Activated CD4-positive, alpha-beta T cell treated with anti-CD3 and anti-CD28 coated beads, Interleukin-2, amount 10 ng/mL, durations not matched to agents 24 days and 14 days (primary cell): ENCODE results near the gene SLC8A1. TPM values are rescaled to one million over a fixed set of nuclear protein-coding genes. Genes with fewer than 3 reads are reported as not detected.

ENCODE experiments used
- DNase-seq: peaks from one replicate; pipeline ENCODE4 v3.0.0; 2022
- H3K27ac Mint-ChIP-seq: one replicate; pipeline ENCODE4 v1.8.0; 2022; ENCODE audit warnings: mild to moderate bottlenecking, mixed read lengths
- H3K27me3 Mint-ChIP-seq: one replicate; pipeline ENCODE4 v1.8.0; 2022; ENCODE audit warnings: mixed read lengths
- H3K36me3 Mint-ChIP-seq: one replicate; pipeline ENCODE4 v1.8.0; 2022; ENCODE audit warnings: low read depth, mild to moderate bottlenecking, mixed read lengths
- H3K4me1 Mint-ChIP-seq: one replicate; pipeline ENCODE4 v1.8.0; 2021; ENCODE audit warnings: mixed read lengths
- H3K4me3 Mint-ChIP-seq: one replicate; pipeline ENCODE4 v1.8.0; 2022; ENCODE audit warnings: mild to moderate bottlenecking, moderate library complexity, mixed read lengths
- H3K9me3 Mint-ChIP-seq: one replicate; pipeline ENCODE4 v1.8.0; 2021; ENCODE audit warnings: mixed read lengths
- intact Hi-C: fragments of 100-400 bp; cut with micrococcal nuclease; formaldehyde crosslinking; loops from one replicate; pipeline ENCODE4 v1.15.1; 2023
- total RNA-seq: library from RNA; stranded (reverse); gene quantifications from 2 replicates; pipeline ENCODE4 v1.2.3, GENCODE V29; 2022

The SLC8A1 gene
- total RNA-seq, 1 donor from 2014 or later = 5.0 TPM

- H3K27ac Mint-ChIP-seq = no peak overlapping the region
- no peaks in the 10 kb centered on the region for H3K36me3 Mint-ChIP-seq
- H3K9me3 Mint-ChIP-seq = no peaks in the 10 kb centered on the region
- no peak for DNase-seq
- H3K4me3 Mint-ChIP-seq = no peak overlapping the region
- H3K4me1 Mint-ChIP-seq = no peaks in the 10 kb centered on the region
- peaks cover 2% of the 10 kb centered on the region for H3K27me3 Mint-ChIP-seq
- intact Hi-C loops = no loop called here
Measured at GRCh38 chr2:40281021-40281940, 170.6 kb downstream of the SLC8A1 start.

- Mint-ChIP-seq H3K27me3 (peaks cover 2% of the 10 kb centered on the region), H3K4me3 (no peak overlapping the region), H3K4me1 (no peaks in the 10 kb centered on the region), H3K36me3 (no peaks in the 10 kb centered on the region), H3K9me3 (no peaks in the 10 kb centered on the region), H3K27ac (no peak overlapping the region)
- no peak for DNase-seq
- intact Hi-C loops = no loop called here
Measured at GRCh38 chr2:40279482-40279881, 172.4 kb downstream of the SLC8A1 start.

- Mint-ChIP-seq H3K4me3 (no peak overlapping the region), H3K9me3 (no peaks in the 10 kb centered on the region), H3K4me1 (no peaks in the 10 kb centered on the region), H3K27me3 (peaks cover 2% of the 10 kb centered on the region), H3K27ac (no peak overlapping the region), H3K36me3 (no peaks in the 10 kb centered on the region)
- intact Hi-C loops = no loop called here
- no peak for DNase-seq
Measured at GRCh38 chr2:40279001-40279400, 172.9 kb downstream of the SLC8A1 start.

- H3K36me3 Mint-ChIP-seq = no peaks in the 10 kb centered on the region
- intact Hi-C loops = no loop called here
- H3K4me3 Mint-ChIP-seq = no peak overlapping the region
Measured at GRCh38 chr2:40276076-40276475, 175.8 kb downstream of the SLC8A1 start.

GRCh38 chr2:40274270-40274669 is 177.6 kb downstream of the SLC8A1 start:
- no peak for DNase-seq
- H3K4me1 Mint-ChIP-seq = no peaks in the 10 kb centered on the region
- H3K4me3 Mint-ChIP-seq = no peak overlapping the region
- H3K9me3 Mint-ChIP-seq = no peaks in the 10 kb centered on the region
- no peak overlapping the region for H3K27ac Mint-ChIP-seq
- H3K36me3 Mint-ChIP-seq = no peaks in the 10 kb centered on the region
- no peaks in the 10 kb centered on the region for H3K27me3 Mint-ChIP-seq
- intact Hi-C loops = no loop called here

More at GRCh38 chr2:40276076-40276475, 175.8 kb downstream of the SLC8A1 start:
- Mint-ChIP-seq H3K4me1 (no peaks in the 10 kb centered on the region), H3K27ac (no peak overlapping the region), H3K27me3 (peaks cover 2% of the 10 kb centered on the region), H3K9me3 (no peaks in the 10 kb centered on the region)
- DNase-seq = no peak

GRCh38 chr2:40273734-40274182 is 178.1 kb downstream of the SLC8A1 start:
- Mint-ChIP-seq H3K4me3 (no peak overlapping the region), H3K4me1 (no peaks in the 10 kb centered on the region), H3K27ac (no peak overlapping the region), H3K27me3 (no peaks in the 10 kb centered on the region), H3K36me3 (no peaks in the 10 kb centered on the region), H3K9me3 (no peaks in the 10 kb centered on the region)
- no peak for DNase-seq
- intact Hi-C loops = no loop called here

GRCh38 chr2:40271094-40271493 is 180.8 kb downstream of the SLC8A1 start:
- Mint-ChIP-seq H3K36me3 (no peaks in the 10 kb centered on the region), H3K4me1 (no peaks in the 10 kb centered on the region), H3K4me3 (no peak overlapping the region), H3K27me3 (no peaks in the 10 kb centered on the region), H3K9me3 (no peaks in the 10 kb centered on the region), H3K27ac (no peak overlapping the region)
- intact Hi-C loops = no loop called here
- DNase-seq = no peak

GRCh38 chr2:40270372-40270771 is 181.5 kb downstream of the SLC8A1 start:
- Mint-ChIP-seq H3K4me3 (no peak overlapping the region), H3K9me3 (no peaks in the 10 kb centered on the region), H3K27me3 (no peaks in the 10 kb centered on the region), H3K36me3 (no peaks in the 10 kb centered on the region), H3K27ac (no peak overlapping the region), H3K4me1 (no peaks in the 10 kb centered on the region)
- intact Hi-C loops = no loop called here
- DNase-seq = no peak

- no peaks in the 10 kb centered on the region for H3K27me3 Mint-ChIP-seq
- H3K4me1 Mint-ChIP-seq = no peaks in the 10 kb centered on the region
- no peak overlapping the region for H3K27ac Mint-ChIP-seq
- no peaks in the 10 kb centered on the region for H3K36me3 Mint-ChIP-seq
- DNase-seq = no peak
- no peak overlapping the region for H3K4me3 Mint-ChIP-seq
- H3K9me3 Mint-ChIP-seq = no peaks in the 10 kb centered on the region
- intact Hi-C loops = no loop called here
Measured at GRCh38 chr2:40268566-40268965, 183.3 kb downstream of the SLC8A1 start.

GRCh38 chr2:40266201-40266600 is 185.7 kb downstream of the SLC8A1 start:
- no peak overlapping the region for H3K27ac Mint-ChIP-seq

GRCh38 chr2:40265602-40266001 is 186.3 kb downstream of the SLC8A1 start:
- peaks cover 3% of the 10 kb centered on the region for H3K9me3 Mint-ChIP-seq
- no peak for DNase-seq
- no peaks in the 10 kb centered on the region for H3K4me1 Mint-ChIP-seq
- H3K27ac Mint-ChIP-seq = no peak overlapping the region
- no peaks in the 10 kb centered on the region for H3K36me3 Mint-ChIP-seq
- intact Hi-C loops = no loop called here
- no peak overlapping the region for H3K4me3 Mint-ChIP-seq
- no peaks in the 10 kb centered on the region for H3K27me3 Mint-ChIP-seq

More at GRCh38 chr2:40266201-40266600, 185.7 kb downstream of the SLC8A1 start:
- H3K4me1 Mint-ChIP-seq = no peaks in the 10 kb centered on the region
- H3K4me3 Mint-ChIP-seq = no peak overlapping the region
- no peaks in the 10 kb centered on the region for H3K27me3 Mint-ChIP-seq
- peaks cover 3% of the 10 kb centered on the region for H3K9me3 Mint-ChIP-seq
- intact Hi-C loops = no loop called here
- no peak for DNase-seq
- H3K36me3 Mint-ChIP-seq = no peaks in the 10 kb centered on the region

- Mint-ChIP-seq H3K27me3 (no peaks in the 10 kb centered on the region), H3K36me3 (no peaks in the 10 kb centered on the region), H3K4me3 (no peak overlapping the region), H3K9me3 (peaks cover 3% of the 10 kb centered on the region), H3K4me1 (peaks cover 2% of the 10 kb centered on the region), H3K27ac (no peak overlapping the region)
- intact Hi-C loops = no loop called here
- no peak for DNase-seq
Measured at GRCh38 chr2:40261042-40261441, 190.8 kb downstream of the SLC8A1 start.

GRCh38 chr2:40260437-40260836 is 191.5 kb downstream of the SLC8A1 start:
- Mint-ChIP-seq H3K4me1 (peaks cover 2% of the 10 kb centered on the region), H3K36me3 (no peaks in the 10 kb centered on the region), H3K4me3 (no peak overlapping the region), H3K9me3 (peaks cover 3% of the 10 kb centered on the region), H3K27me3 (no peaks in the 10 kb centered on the region), H3K27ac (no peak overlapping the region)
- intact Hi-C loops = no loop called here
- no peak for DNase-seq

GRCh38 chr2:40259900-40260299 is 192.0 kb downstream of the SLC8A1 start:
- no peak for DNase-seq
- Mint-ChIP-seq H3K4me3 (no peak overlapping the region), H3K36me3 (no peaks in the 10 kb centered on the region), H3K27me3 (no peaks in the 10 kb centered on the region), H3K4me1 (peaks cover 2% of the 10 kb centered on the region), H3K9me3 (peaks cover 3% of the 10 kb centered on the region), H3K27ac (no peak overlapping the region)
- intact Hi-C loops = no loop called here

- no peaks in the 10 kb centered on the region for H3K27me3 Mint-ChIP-seq
- intact Hi-C loops = no loop called here
- no peaks in the 10 kb centered on the region for H3K36me3 Mint-ChIP-seq
- no peak for DNase-seq
- no peak overlapping the region for H3K4me3 Mint-ChIP-seq
- H3K9me3 Mint-ChIP-seq = peaks cover under 1% of the 10 kb centered on the region
- no peak overlapping the region for H3K27ac Mint-ChIP-seq
- H3K4me1 Mint-ChIP-seq = peaks cover 2% of the 10 kb centered on the region
Measured at GRCh38 chr2:40258135-40258457, 193.8 kb downstream of the SLC8A1 start.
